ENCODE measurements around the gene DRC3. TPM values are rescaled to one million over a fixed set of nuclear protein-coding genes. Genes with fewer than 3 reads are reported as not detected.

DRC3 gene
- total RNA-seq, 1 donor from 2014 or later: under 0.01 TPM

GRCh38 chr17:18042983-18043382, 70.3 kb downstream of the DRC3 start:
- no peak for TF ChIP-seq CTCF (IDR thresholded peaks at IDR 0.05; ENCODE audit: insufficient read depth, low read length, severe bottlenecking)
- no peak for DNase-seq (ENCODE audit: low read depth)
- FAIRE-seq: no peak
- Histone ChIP-seq H3K4me3 (ENCODE audit: low read depth, low read length) (no peak overlapping the region), H3K27me3 (ENCODE audit: control insufficient read depth, insufficient read depth, low read length) (no peaks in the 10 kb centered on the region), H3K36me3 (ENCODE audit: control insufficient read depth, insufficient read depth, low read length) (peaks cover 8% of the 10 kb centered on the region)

GRCh38 chr17:18043491-18043890, 70.8 kb downstream of the DRC3 start:
- peaks cover 8% of the 10 kb centered on the region for H3K36me3 ChIP-seq (ENCODE audit: control insufficient read depth, insufficient read depth, low read length)
- DNase-seq (ENCODE audit: low read depth) (peak; percentile 35), FAIRE-seq (no peak)
- peak; percentile 18 for TF ChIP-seq CTCF (IDR thresholded peaks at IDR 0.05; ENCODE audit: insufficient read depth, low read length, severe bottlenecking)
- H3K4me3 ChIP-seq (ENCODE audit: low read depth, low read length): no peak overlapping the region
- no peaks in the 10 kb centered on the region for H3K27me3 ChIP-seq (ENCODE audit: control insufficient read depth, insufficient read depth, low read length)

GRCh38 chr17:18044609-18045008, 71.9 kb downstream of the DRC3 start:
- no peak for DNase-seq (ENCODE audit: low read depth)
- FAIRE-seq: no peak
- no peaks in the 10 kb centered on the region for H3K27me3 ChIP-seq (ENCODE audit: control insufficient read depth, insufficient read depth, low read length)
- peaks cover 8% of the 10 kb centered on the region for H3K36me3 ChIP-seq (ENCODE audit: control insufficient read depth, insufficient read depth, low read length)
- H3K4me3 ChIP-seq (ENCODE audit: low read depth, low read length): no peak overlapping the region
- no peak for TF ChIP-seq CTCF (IDR thresholded peaks at IDR 0.05; ENCODE audit: insufficient read depth, low read length, severe bottlenecking)

- no peak overlapping the region for H3K4me3 ChIP-seq (ENCODE audit: low read depth, low read length)
- no peaks in the 10 kb centered on the region for H3K27me3 ChIP-seq (ENCODE audit: control insufficient read depth, insufficient read depth, low read length)
- FAIRE-seq (no peak), DNase-seq (ENCODE audit: low read depth) (no peak)
- peaks cover 8% of the 10 kb centered on the region for H3K36me3 ChIP-seq (ENCODE audit: control insufficient read depth, insufficient read depth, low read length)
- no peak for TF ChIP-seq CTCF (IDR thresholded peaks at IDR 0.05; ENCODE audit: insufficient read depth, low read length, severe bottlenecking)
These were observed 73.2 kb downstream of the DRC3 start for GRCh38 chr17:18045691-18046350.

GRCh38 chr17:18055597-18055996, 82.9 kb downstream of the DRC3 start:
- Histone ChIP-seq H3K36me3 (ENCODE audit: control insufficient read depth, insufficient read depth, low read length) (peaks cover 9% of the 10 kb centered on the region), H3K27me3 (ENCODE audit: control insufficient read depth, insufficient read depth, low read length) (no peaks in the 10 kb centered on the region), H3K4me3 (ENCODE audit: low read depth, low read length) (no peak overlapping the region)
- DNase-seq (ENCODE audit: low read depth) (no peak), FAIRE-seq (no peak)
- no peak for TF ChIP-seq CTCF (IDR thresholded peaks at IDR 0.05; ENCODE audit: insufficient read depth, low read length, severe bottlenecking)

- Histone ChIP-seq H3K4me3 (ENCODE audit: low read depth, low read length) (no peak overlapping the region), H3K36me3 (ENCODE audit: control insufficient read depth, insufficient read depth, low read length) (peaks cover 12% of the 10 kb centered on the region), H3K27me3 (ENCODE audit: control insufficient read depth, insufficient read depth, low read length) (no peaks in the 10 kb centered on the region)
- TF ChIP-seq CTCF (IDR thresholded peaks at IDR 0.05; ENCODE audit: insufficient read depth, low read length, severe bottlenecking): no peak
- FAIRE-seq (no peak), DNase-seq (ENCODE audit: low read depth) (no peak)
These were observed 83.6 kb downstream of the DRC3 start for GRCh38 chr17:18056214-18056613.

Measured in bronchial epithelial cell (primary cell).